Measurements from ENCODE around the gene INSIG1. TPM values are rescaled to one million over a fixed set of nuclear protein-coding genes. Genes with fewer than 3 reads are reported as not detected.
A peak's percentile ranks its signal among the peaks of the same experiment; 100 is the strongest.

INSIG1 gene
- total RNA-seq, 1 experiment from 2014 or later, result 54.7 TPM

GRCh38 chr7:155258226-155258560 lies 39.5 kb upstream of the INSIG1 start:
- no peak overlapping the region for H3K4me3 ChIP-seq (replicated peaks in 1 of 2; ENCODE audit: low read depth in 1 of 2, low read length in 2 of 2)
- ChIA-PET CTCF (no interaction called here), POLR2A (no interaction called here), RAD21 (ENCODE audit: low non-redundant PET in 1 of 2, low total read pairs in 2 of 2, uncharacterized antibody in 2 of 2, unreplicated experiment in 2 of 2) (no interaction called here)
- no peak for TF ChIP-seq CBX3 (IDR thresholded peaks at IDR 0.05; ENCODE audit: low read depth)
- no peak for TF ChIP-seq ELF1 (IDR thresholded peaks at IDR 0.05; ENCODE audit: borderline replicate concordance, low read depth)
- no peak for TF ChIP-seq YY1 (IDR thresholded peaks at IDR 0.05; ENCODE audit: extremely low read depth, insufficient replicate concordance, low read depth, low read length)
- TF ChIP-seq, protein P1, sequence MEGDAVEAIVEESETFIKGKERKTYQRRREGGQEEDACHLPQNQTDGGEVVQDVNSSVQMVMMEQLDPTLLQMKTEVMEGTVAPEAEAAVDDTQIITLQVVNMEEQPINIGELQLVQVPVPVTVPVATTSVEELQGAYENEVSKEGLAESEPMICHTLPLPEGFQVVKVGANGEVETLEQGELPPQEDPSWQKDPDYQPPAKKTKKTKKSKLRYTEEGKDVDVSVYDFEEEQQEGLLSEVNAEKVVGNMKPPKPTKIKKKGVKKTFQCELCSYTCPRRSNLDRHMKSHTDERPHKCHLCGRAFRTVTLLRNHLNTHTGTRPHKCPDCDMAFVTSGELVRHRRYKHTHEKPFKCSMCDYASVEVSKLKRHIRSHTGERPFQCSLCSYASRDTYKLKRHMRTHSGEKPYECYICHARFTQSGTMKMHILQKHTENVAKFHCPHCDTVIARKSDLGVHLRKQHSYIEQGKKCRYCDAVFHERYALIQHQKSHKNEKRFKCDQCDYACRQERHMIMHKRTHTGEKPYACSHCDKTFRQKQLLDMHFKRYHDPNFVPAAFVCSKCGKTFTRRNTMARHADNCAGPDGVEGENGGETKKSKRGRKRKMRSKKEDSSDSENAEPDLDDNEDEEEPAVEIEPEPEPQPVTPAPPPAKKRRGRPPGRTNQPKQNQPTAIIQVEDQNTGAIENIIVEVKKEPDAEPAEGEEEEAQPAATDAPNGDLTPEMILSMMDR (IDR thresholded peaks at IDR 0.05 in 2 of 3, conservative IDR thresholded peaks at IDR 0.05 in 1 of 3; ENCODE audit: borderline replicate concordance in 1 of 3, insufficient read depth in 1 of 3, low read depth in 2 of 3, low read length in 2 of 3), result no peak
- no peak; the same call in 1 of the 2 replicates for TF ChIP-seq MAX (IDR thresholded peaks at IDR 0.05)
- TF ChIP-seq EGR1 (IDR thresholded peaks at IDR 0.05; ENCODE audit: low read depth), result no peak
- TF ChIP-seq SIN3A (IDR thresholded peaks at IDR 0.05; ENCODE audit: low read depth), result no peak
- no peak for TF ChIP-seq FOSL1 (IDR thresholded peaks at IDR 0.05; ENCODE audit: low read depth)
- no peak for TF ChIP-seq CEBPB (IDR thresholded peaks at IDR 0.05; ENCODE audit: low read depth)
- TF ChIP-seq JUND (IDR thresholded peaks at IDR 0.05), result no peak
- TF ChIP-seq ZFX (IDR thresholded peaks at IDR 0.05), result no peak
- TF ChIP-seq TCF7L2 (IDR thresholded peaks at IDR 0.05; ENCODE audit: borderline replicate concordance, extremely low read depth, insufficient read depth, insufficient read length), result no peak
- TF ChIP-seq POLR2AphosphoS5 (IDR thresholded peaks at IDR 0.05; ENCODE audit: low read depth, low read length), result no peak
- no peak for TF ChIP-seq SP1 (IDR thresholded peaks at IDR 0.05; ENCODE audit: low read depth)
- no peak for TF ChIP-seq EZH2phosphoT487 (IDR thresholded peaks at IDR 0.05; ENCODE audit: borderline replicate concordance)
- TF ChIP-seq ATF3 (IDR thresholded peaks at IDR 0.05), result no peak
- TF ChIP-seq, protein P2, sequence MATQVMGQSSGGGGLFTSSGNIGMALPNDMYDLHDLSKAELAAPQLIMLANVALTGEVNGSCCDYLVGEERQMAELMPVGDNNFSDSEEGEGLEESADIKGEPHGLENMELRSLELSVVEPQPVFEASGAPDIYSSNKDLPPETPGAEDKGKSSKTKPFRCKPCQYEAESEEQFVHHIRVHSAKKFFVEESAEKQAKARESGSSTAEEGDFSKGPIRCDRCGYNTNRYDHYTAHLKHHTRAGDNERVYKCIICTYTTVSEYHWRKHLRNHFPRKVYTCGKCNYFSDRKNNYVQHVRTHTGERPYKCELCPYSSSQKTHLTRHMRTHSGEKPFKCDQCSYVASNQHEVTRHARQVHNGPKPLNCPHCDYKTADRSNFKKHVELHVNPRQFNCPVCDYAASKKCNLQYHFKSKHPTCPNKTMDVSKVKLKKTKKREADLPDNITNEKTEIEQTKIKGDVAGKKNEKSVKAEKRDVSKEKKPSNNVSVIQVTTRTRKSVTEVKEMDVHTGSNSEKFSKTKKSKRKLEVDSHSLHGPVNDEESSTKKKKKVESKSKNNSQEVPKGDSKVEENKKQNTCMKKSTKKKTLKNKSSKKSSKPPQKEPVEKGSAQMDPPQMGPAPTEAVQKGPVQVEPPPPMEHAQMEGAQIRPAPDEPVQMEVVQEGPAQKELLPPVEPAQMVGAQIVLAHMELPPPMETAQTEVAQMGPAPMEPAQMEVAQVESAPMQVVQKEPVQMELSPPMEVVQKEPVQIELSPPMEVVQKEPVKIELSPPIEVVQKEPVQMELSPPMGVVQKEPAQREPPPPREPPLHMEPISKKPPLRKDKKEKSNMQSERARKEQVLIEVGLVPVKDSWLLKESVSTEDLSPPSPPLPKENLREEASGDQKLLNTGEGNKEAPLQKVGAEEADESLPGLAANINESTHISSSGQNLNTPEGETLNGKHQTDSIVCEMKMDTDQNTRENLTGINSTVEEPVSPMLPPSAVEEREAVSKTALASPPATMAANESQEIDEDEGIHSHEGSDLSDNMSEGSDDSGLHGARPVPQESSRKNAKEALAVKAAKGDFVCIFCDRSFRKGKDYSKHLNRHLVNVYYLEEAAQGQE (IDR thresholded peaks at IDR 0.05; ENCODE audit: low read depth), result no peak
- TF ChIP-seq ZNF274 (IDR thresholded peaks at IDR 0.05; ENCODE audit: low read depth, low read length), result no peak
- no peaks in the 10 kb centered on the region for H3K9me3 ChIP-seq (ENCODE audit: control insufficient read depth in 1 of 2, insufficient read depth in 1 of 2, low read depth in 1 of 2, low read length in 2 of 2)
- H3K27ac ChIP-seq (ENCODE audit: low read depth, low read length), result no peak overlapping the region
- H2AFZ ChIP-seq (ENCODE audit: low read depth, low read length, poor library complexity, severe bottlenecking), result no peak overlapping the region
- intact Hi-C loops (cut with micrococcal nuclease), result no loop called here
- H3K9ac ChIP-seq (ENCODE audit: low read length), result no peak overlapping the region
- peak; percentile 64; the same call in 1 of the 2 replicates for ATAC-seq
- H3K36me3 ChIP-seq (ENCODE audit: control insufficient read depth in 1 of 2, insufficient read depth in 2 of 2, low read length in 2 of 2), result no peaks in the 10 kb centered on the region
- no peaks in the 10 kb centered on the region for H3K9me2 ChIP-seq (ENCODE audit: insufficient read depth)
- H3K4me1 ChIP-seq (ENCODE audit: control insufficient read depth in 1 of 2, insufficient read depth in 2 of 2, low read length in 2 of 2), result peaks cover 0 to 4% of the 10 kb centered on the region in 2 experiments; a peak in 2 of 4 replicates
- H4K20me1 ChIP-seq (ENCODE audit: insufficient read depth), result no peaks in the 10 kb centered on the region
- no peaks in the 10 kb centered on the region for H3K79me2 ChIP-seq (ENCODE audit: insufficient read depth, low read length)
- BruUV-seq (replicated peaks), result no TSS peak
- DNase-seq (ENCODE audit: low read depth, low spot score), result no peak
- H3K4me2 ChIP-seq (ENCODE audit: low read length), result peak overlapping the region; percentile 20; the same call in 1 of the 2 replicates
- H3K27me3 ChIP-seq (ENCODE audit: insufficient read depth, low read length), result no peaks in the 10 kb centered on the region

Measured in HCT116 (cell line).